Keratinocyte (primary cell): ENCODE data around the gene NPAS3.

Source experiments
- CTCF ChIP-seq, 3 experiments: IDR thresholded peaks in 1 of 3; conservative IDR thresholded peaks in 1 of 3; optimal IDR thresholded peaks in 1 of 3; 2 replicates in 2 of 3; 3 replicates in 1 of 3; pipeline versions ENCODE3 to v1.5.1; 2011; ENCODE audit warnings: low read length in 3 of 3, mild to moderate bottlenecking in 3 of 3, moderate library complexity in 2 of 3, control low read depth in 1 of 3, inconsistent platforms in 1 of 3; ENCODE audit not compliant: insufficient read depth in 2 of 3; ENCODE audit errors: extremely low read depth in 1 of 3
- EZH2 ChIP-seq: IDR thresholded peaks from one replicate; pipeline ENCODE4 v1.6.1; 2012; ENCODE audit warnings: inconsistent platforms, mild to moderate bottlenecking, low read length, moderate library complexity

- TF ChIP-seq CTCF (optimal IDR thresholded peaks at IDR 0.05 in 1 of 3, IDR thresholded peaks at IDR 0.05 in 1 of 3, conservative IDR thresholded peaks at IDR 0.05 in 1 of 3; ENCODE audit: extremely low read depth in 1 of 3, insufficient read depth in 2 of 3, low read length in 3 of 3) (no peak), EZH2 (no peak)
These were observed 818.2 kb downstream of the NPAS3 start for GRCh38 chr14:33756833-33757232.
